Pulmonary artery endothelial cell (primary cell): ENCODE data around the gene NRG3. TPM values are rescaled to one million over a fixed set of nuclear protein-coding genes. Genes with fewer than 3 reads are reported as not detected.
"Not testable (repeated sequence)": the region's sequence is repeated elsewhere in the genome, so short reads cannot be mapped to it uniquely, and the experiment has no call there.

Source experiments
- DNase-seq: peaks from one replicate; pipeline ENCODE4 v3.0.0-alpha.2; 2011; ENCODE audit warnings: low read depth, low spot score
- total RNA-seq: library from RNA; depleted of rRNA; stranded (reverse); fragments of >200 nt; gene quantifications from 2 replicates; pipeline ENCODE4 v1.2.3, GENCODE V29; 2014

Gene NRG3
- total RNA-seq, 1 donor from 2014 or later: 0.33 TPM

DNA sequence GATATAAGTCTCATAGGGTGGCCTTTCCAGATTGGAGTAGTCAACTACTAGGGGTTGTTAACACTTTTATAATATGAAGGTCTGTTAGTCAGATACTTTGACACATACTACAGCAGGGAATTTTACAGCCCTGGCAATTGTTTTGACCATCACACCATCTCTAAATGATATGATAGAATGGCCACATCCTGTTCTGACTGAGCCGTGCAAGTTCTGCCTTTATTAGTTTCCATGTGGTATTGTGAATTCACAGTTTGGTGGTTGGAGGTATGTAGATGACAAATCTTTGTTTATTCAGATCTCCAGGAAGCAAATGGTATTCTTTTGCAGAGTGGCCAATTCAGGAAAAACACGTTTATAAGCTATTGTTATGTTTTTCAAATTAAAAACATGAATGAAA lies 83.0 kb downstream of the NRG3 start:
- no peak for DNase-seq

DNA sequence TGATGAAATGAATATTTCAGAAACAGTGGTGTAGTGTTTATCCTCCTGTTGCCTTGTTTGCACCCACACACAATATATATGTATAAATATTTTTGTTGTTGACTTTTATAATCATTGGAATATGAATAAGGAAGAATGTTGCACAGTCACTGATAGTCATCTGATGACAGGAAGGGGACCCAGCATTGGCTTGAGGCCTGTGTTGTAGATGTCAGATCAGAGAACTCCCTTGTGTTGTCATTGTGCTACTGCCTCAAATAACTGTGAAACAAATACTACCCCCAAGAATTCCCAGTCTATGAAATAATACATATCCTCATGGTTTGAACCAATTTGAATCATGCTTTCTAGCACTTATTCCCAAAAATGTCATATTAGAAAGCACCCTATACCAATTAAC lies 84.0 kb downstream of the NRG3 start:
- DNase-seq: no peak

GRCh38 chr10:81961451-81962184 lies 86.6 kb downstream of the NRG3 start:
- no peak for DNase-seq

DNA sequence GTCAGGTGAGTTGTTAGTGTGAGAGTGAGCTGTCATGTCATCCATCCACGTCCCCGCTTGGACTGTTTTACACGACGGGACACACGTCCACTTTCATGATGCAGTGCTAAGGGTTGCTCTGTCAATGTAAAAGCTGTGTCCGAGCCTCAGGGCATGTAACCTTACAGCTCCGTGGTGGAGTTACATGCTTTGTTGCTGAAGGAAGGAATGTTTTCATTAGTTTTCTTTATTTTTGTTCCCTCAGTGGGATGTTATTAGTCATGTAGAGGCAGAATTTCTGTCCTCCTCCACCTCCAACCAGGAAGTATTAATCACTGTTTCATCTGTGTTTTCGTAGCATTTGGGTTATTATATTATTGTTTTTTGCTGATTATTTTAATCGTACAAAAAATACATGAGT lies 88.6 kb downstream of the NRG3 start:
- DNase-seq: no peak

DNA sequence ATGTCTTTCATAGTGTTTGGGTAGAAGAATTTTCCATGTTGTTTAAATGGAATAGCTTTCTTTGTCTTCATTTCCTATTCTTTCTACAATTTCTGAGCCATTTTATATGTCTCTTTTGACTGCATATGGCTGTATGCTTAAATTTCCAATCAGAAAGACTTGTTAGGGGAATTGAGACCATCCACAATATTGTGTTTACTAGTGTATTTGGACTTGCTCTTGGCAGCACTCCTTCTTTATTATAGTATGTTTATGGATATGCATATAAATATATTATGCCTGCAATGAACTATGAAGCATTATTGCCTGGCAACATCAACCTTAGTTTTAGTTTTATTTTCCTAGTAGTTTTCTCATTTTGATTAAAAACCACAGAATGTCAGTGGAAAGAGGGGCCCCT lies 92.7 kb downstream of the NRG3 start:
- DNase-seq: no peak

GRCh38 chr10:81969136-81969535 lies 94.1 kb downstream of the NRG3 start:
- no peak for DNase-seq

- DNase-seq: no peak
These were observed 103.2 kb downstream of the NRG3 start for GRCh38 chr10:81978238-81978637.

GRCh38 chr10:81981724-81982123 lies 106.7 kb downstream of the NRG3 start:
- DNase-seq: no peak

DNA sequence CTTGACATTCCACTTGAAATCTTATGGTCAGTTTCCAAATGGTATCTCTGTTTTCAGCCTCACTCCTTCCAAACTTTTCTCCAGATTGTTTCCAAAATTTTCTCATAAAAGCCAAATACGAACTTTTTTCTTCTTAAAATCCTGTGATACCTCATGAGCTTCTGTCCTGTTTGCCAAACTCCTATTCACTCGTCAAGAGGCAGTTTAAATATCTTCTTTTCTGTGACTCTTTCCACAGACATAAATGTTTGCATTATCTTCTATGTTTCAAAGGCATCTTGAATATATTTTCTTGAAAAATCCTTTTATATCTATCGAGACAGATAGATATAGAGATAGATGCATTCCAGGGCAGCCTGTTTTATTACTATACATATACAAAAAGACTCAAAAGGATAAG lies 109.4 kb downstream of the NRG3 start:
- no peak for DNase-seq

DNA sequence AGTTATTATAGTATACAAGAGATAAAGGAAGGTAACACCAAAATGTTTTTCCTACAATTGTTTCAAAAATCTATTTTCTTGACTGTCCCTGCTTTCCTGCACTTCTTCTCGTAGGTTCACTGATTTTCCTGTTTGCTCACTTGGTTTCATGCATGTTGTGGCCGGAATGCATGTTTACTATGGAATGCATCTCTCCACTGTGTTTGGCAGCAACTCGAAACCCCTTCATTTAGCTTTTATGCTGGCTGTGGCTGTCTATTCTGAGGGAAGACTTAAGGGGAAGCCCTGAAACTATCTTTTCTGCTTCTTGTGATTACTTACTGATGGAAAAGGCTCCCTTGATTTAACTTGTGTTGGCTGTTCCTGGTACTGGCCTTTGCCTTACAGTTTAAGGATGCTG lies 120.3 kb downstream of the NRG3 start:
- no peak for DNase-seq

- no peak for DNase-seq
These were observed 121.9 kb downstream of the NRG3 start for GRCh38 chr10:81996927-81997326.

GRCh38 chr10:82020999-82021398 lies 146.0 kb downstream of the NRG3 start:
- no peak for DNase-seq

GRCh38 chr10:82027711-82028110 lies 152.7 kb downstream of the NRG3 start:
- DNase-seq: no peak

GRCh38 chr10:82037076-82037475 lies 162.1 kb downstream of the NRG3 start:
- no peak for DNase-seq

GRCh38 chr10:82038587-82038986 lies 163.6 kb downstream of the NRG3 start:
- DNase-seq: no peak

- DNase-seq: no peak
These were observed 165.3 kb downstream of the NRG3 start for GRCh38 chr10:82040336-82040735.

DNA sequence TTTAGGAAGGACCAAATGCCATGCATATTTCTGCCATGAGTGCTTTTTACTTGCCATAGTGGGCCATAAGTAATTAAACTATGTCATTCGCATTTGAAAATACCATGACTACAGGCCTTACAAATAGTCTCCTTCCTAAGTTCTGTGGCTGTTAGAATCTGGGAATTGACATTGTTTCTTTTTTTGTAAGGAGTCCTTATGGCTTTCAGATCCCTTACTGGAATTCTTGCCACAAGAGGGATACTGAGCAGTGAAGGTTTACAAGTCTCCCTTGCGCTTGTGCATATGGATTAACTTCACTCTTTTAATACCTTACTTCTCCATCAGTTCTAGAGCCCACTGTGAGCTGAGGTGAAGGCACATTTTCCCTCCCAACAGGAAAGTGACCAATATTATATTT lies 166.0 kb downstream of the NRG3 start:
- no peak for DNase-seq

DNA sequence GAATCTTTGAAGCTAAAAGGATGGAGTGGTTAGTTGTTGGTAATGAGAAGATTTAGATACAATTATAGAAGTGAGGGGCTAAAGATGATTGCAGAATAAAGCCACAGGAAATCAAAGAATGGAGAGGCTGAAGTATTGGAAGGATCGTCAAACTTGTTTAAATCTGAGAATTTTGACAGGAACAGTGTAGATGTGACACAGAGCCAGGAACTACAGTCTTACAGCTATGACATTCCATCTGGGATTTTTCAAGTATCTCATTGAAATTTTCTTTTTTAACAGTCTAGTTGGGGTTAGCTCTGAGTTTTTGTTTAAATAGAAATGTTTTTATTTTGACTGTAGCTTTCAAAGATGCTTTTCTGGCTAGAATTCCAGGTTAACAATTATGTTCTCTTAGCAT lies 181.4 kb downstream of the NRG3 start:
- DNase-seq: no peak

DNA sequence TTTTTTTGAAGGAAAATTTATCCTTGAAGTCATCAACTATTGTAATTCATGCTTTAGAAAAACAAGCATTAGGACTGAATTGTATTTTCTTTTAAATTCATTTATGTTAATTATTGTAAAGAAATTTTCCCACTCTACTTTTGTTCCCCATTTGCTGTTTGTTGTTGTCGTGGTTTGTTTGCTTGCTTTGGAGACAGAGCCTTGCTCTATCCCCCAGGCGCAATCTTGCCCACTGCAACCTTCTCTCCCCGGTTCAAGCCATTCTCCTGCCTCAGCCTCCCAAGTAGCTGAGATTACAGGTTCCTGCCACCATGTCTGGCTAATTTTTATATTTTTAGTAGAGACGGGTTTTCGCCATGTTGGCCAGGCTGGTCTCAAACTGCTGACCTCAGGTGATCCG lies 192.2 kb downstream of the NRG3 start:
- not testable (repeated sequence) for DNase-seq

DNA sequence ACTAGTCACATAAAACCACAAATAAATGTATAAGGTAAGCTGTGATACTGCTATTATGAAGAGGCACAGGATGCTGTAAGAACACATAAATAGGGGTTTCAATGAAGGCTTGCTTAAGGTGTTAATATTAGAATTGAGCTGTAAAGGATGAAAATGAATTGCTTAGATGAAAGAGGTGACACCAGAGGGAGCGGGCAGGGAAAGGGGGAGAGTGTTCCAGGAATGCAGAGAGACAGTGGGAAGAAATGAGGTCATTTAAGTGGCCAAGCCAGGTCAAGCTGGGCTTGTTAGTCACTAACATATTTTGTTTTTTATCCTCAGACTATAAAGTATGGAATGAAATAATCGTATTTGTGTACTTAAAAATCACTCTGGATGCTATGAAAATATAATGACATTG lies 193.5 kb downstream of the NRG3 start:
- no peak for DNase-seq

DNA sequence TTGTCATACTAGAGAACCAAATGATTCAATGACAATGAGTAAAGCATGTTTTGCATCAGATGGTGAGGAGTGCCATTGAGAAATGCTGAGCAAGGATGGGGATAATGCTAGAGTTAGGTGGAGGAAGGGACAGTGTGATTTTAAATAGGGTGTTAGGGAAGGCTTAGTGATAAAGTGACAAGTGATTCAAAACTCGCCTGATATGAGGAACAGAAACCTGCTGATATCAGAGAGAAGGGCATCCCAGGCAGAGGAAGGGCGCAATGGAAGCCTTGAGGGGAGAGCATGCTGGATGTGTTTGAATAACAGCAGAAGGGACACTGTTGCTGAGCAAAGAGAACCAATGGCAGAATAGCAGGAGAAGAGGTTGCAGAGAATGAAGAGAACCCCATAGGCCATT lies 196.2 kb downstream of the NRG3 start:
- no peak for DNase-seq

GRCh38 chr10:82072124-82072523 lies 197.1 kb downstream of the NRG3 start:
- DNase-seq: no peak

DNA sequence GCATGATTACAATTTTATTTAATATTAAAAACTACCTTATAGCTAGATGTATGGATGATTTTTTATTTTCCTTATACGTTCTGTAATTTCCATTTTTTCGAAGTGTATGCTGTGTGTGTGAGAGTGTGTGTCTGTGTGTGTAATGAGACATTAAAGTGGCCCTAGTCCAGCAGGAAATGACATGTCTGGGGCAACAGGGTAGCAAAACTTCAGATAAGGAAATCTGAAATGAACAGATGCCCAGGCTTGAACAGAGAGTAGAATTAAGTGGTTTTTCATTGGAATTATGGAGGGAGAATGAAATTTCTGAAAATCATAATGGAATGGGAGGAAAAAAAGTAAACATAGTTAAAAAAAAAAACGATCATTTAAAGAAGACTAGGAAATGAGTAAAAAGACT lies 200.6 kb downstream of the NRG3 start:
- DNase-seq: no peak

DNA sequence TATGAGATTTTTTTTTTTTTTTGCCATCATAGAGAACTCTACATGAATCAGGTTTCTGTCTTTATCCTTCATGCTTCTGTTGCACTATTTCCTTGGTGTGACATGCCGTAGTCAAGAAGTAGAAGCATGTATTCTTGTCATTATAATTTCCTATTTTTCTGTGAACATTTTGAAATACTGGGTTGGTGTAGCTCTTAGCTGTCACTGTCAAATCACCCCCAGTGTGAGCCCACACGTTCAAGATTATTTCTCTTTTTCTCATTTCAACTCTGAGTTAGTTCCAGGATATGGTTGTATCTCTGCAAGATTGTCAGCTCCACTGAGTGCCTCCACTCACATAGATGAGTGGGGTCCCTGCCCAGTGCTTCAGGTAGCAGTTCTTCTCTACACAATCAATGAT lies 209.5 kb downstream of the NRG3 start:
- no peak for DNase-seq
